ENCODE measurements around the gene SLC9B2. TPM values are rescaled to one million over a fixed set of nuclear protein-coding genes. Genes with fewer than 3 reads are reported as not detected.

Gene SLC9B2
- total RNA-seq: 8.4 and 14.8 TPM in 2 replicates

GRCh38 chr4:103076747-103077347 lies at the start of gene SLC9B2:
Gene SLC9B2 (minus strand): TSS chr4:103076761. CDS start chr4:103067550, 9,211 bp downstream.

GRCh38 chr4:103099691-103100392 lies 23.3 kb upstream of the SLC9B2 start, which contains the start of gene BDH2:
Gene BDH2 (minus strand): TSS chr4:103099834. CDS start chr4:103096254, 3,580 bp downstream.

GRCh38 chr4:103019308-103020124 lies 57.0 kb downstream of the SLC9B2 start, which contains the start of gene SLC9B1:
Gene SLC9B1 (minus strand): TSS chr4:103019705. CDS start chr4:102991711, 27,994 bp downstream.

Other genes with a start within 250 kb of the SLC9B2 start
- 205 and 206 TPM in 2 replicates for gene UBE2D3, start 249.2 kb downstream of the SLC9B2 start, total RNA-seq
- 35.9 and 40.0 TPM in 2 replicates for gene CISD2, start 207.8 kb downstream of the SLC9B2 start, total RNA-seq
- gene SLC9B1, start 57.1 kb downstream of the SLC9B2 start, total RNA-seq: 1.1 and 2.2 TPM in 2 replicates
- gene BDH2, start 23.1 kb upstream of the SLC9B2 start, total RNA-seq: 62.7 and 83.2 TPM in 2 replicates
- gene CENPE, start 121.6 kb upstream of the SLC9B2 start, total RNA-seq: 0.52 and 3.8 TPM in 2 replicates